ENCODE data around the gene LCN10. TPM values are rescaled to one million over a fixed set of nuclear protein-coding genes. Genes with fewer than 3 reads are reported as not detected.

Gene LCN10
- total and polyA plus RNA-seq, 7 donors = 1.2 to 9.2 (median 2.1) TPM

GRCh38 chr9:136732444-136733178, 10.1 kb downstream of the LCN10 start:
- WGBS, 2 donors = 73 to 76% methylated on average over 16 of the region's 16 CpGs
- H3K4me1 ChIP-seq = peaks cover 0 to 16% (median 11%) of the 10 kb centered on the region in 4 donors
- no peaks in the 10 kb centered on the region for H3K9me3 ChIP-seq
- no peaks in the 10 kb centered on the region for H3K36me3 ChIP-seq
- no peaks in the 10 kb centered on the region for H3K27me3 ChIP-seq
- no peak overlapping the region for H3K27ac ChIP-seq
- H3K4me3 ChIP-seq = no peak overlapping the region
- no peak for TF ChIP-seq POLR2AphosphoS5 (IDR thresholded peaks at IDR 0.05)
- TF ChIP-seq POLR2A (IDR thresholded peaks at IDR 0.05) = no peak
- DNase-seq = no peak
- intact Hi-C loops (cut with DNase I) = no loop called here

GRCh38 chr9:136729926-136730325, 12.8 kb downstream of the LCN10 start:
- no peak overlapping the region for H3K27ac ChIP-seq
- intact Hi-C loops (cut with DNase I) = no loop called here

GRCh38 chr9:136729144-136729543, 13.6 kb downstream of the LCN10 start:
- H3K27ac ChIP-seq = peak overlapping the region in 3 of 4 donors; percentile 72 to 87 (median 85)
- peak overlapping the region in 3 of 4 donors; percentile 63 to 88 (median 64) for H3K4me3 ChIP-seq
- DNase-seq = no peak
- no peaks in the 10 kb centered on the region for H3K27me3 ChIP-seq
- H3K4me1 ChIP-seq = peaks cover 0 to 43% (median 34%) of the 10 kb centered on the region in 4 donors
- H3K36me3 ChIP-seq = peaks cover 10 to 26% (median 18%) of the 10 kb centered on the region in 4 donors
- H3K9me3 ChIP-seq = no peaks in the 10 kb centered on the region
- WGBS, 2 donors = 54 to 80% methylated on average over 7 of the region's 7 CpGs
- intact Hi-C loops (cut with DNase I) = no loop called here
- TF ChIP-seq CTCF (IDR thresholded peaks at IDR 0.05) (no peak), EP300 (IDR thresholded peaks at IDR 0.05) (no peak), POLR2A (IDR thresholded peaks at IDR 0.05) (no peak), POLR2AphosphoS5 (IDR thresholded peaks at IDR 0.05) (no peak)

More at GRCh38 chr9:136729926-136730325, 12.8 kb downstream of the LCN10 start:
- TF ChIP-seq CTCF (IDR thresholded peaks at IDR 0.05) (no peak), POLR2AphosphoS5 (IDR thresholded peaks at IDR 0.05) (no peak), EP300 (IDR thresholded peaks at IDR 0.05) (no peak), POLR2A (IDR thresholded peaks at IDR 0.05) (no peak)
- H3K36me3 ChIP-seq = peaks cover 6 to 18% (median 11%) of the 10 kb centered on the region in 4 donors
- DNase-seq = no peak
- H3K9me3 ChIP-seq = no peaks in the 10 kb centered on the region
- H3K4me3 ChIP-seq = no peak overlapping the region
- no peaks in the 10 kb centered on the region for H3K27me3 ChIP-seq
- 96% methylated on average over 8 of the region's 8 CpGs for WGBS, 2 donors
- H3K4me1 ChIP-seq = peaks cover 0 to 41% (median 34%) of the 10 kb centered on the region in 4 donors

- TF ChIP-seq POLR2A (IDR thresholded peaks at IDR 0.05) (no peak), POLR2AphosphoS5 (IDR thresholded peaks at IDR 0.05) (no peak), CTCF (IDR thresholded peaks at IDR 0.05) (no peak), EP300 (IDR thresholded peaks at IDR 0.05) (no peak)
- no peak for DNase-seq
- Histone ChIP-seq H3K27ac (peak overlapping the region; percentile 72 to 87 (median 80)), H3K9me3 (no peaks in the 10 kb centered on the region), H3K4me3 (peak overlapping the region; percentile 57 to 88 (median 64)), H3K27me3 (no peaks in the 10 kb centered on the region), H3K4me1 (peaks cover 0 to 43% (median 35%) of the 10 kb centered on the region in 4 donors), H3K36me3 (peaks cover 15 to 31% (median 23%) of the 10 kb centered on the region in 4 donors)
- 1 to 3% methylated on average over 53 of the region's 53 CpGs for whole genome bisulfite sequencing, 2 donors
- intact Hi-C loops (cut with DNase I) = no loop called here
These were observed 14.1 kb downstream of the LCN10 start for GRCh38 chr9:136728548-136729123.

- H3K4me1 ChIP-seq = peaks cover 0 to 48% (median 36%) of the 10 kb centered on the region in 4 donors
- intact Hi-C loops (cut with DNase I) = no loop called here
- no peaks in the 10 kb centered on the region for H3K27me3 ChIP-seq
- peak overlapping the region; percentile 72 to 87 (median 80) for H3K27ac ChIP-seq
- peaks cover 20 to 36% (median 28%) of the 10 kb centered on the region in 4 donors for H3K36me3 ChIP-seq
- DNase-seq = peak; percentile 96
- peak overlapping the region; percentile 57 to 88 (median 64) for H3K4me3 ChIP-seq
- TF ChIP-seq CTCF (IDR thresholded peaks at IDR 0.05) (peak; percentile 62 to 89 (median 87)), POLR2A (IDR thresholded peaks at IDR 0.05) (peak; percentile 94 to 97), EP300 (IDR thresholded peaks at IDR 0.05) (peak in 2 of 4 donors; percentile 18 to 43), POLR2AphosphoS5 (IDR thresholded peaks at IDR 0.05) (peak; percentile 99 to 100 (median 100))
- WGBS, 2 donors = 0% methylated on average over 66 of the region's 66 CpGs
- H3K9me3 ChIP-seq = no peaks in the 10 kb centered on the region
These were observed 14.6 kb downstream of the LCN10 start for GRCh38 chr9:136728080-136728547.
